Aorta (tissue), 5 donors: ENCODE data around the gene TBC1D16. TPM values are rescaled to one million over a fixed set of nuclear protein-coding genes. Genes with fewer than 3 reads are reported as not detected.
"Not testable (repeated sequence)": the region's sequence is repeated elsewhere in the genome, so short reads cannot be mapped to it uniquely, and the experiment has no call there.

Experiments
- ATAC-seq: fragments of 200-7000 bp; cut with Tn5 transposase; one replicate; pipeline ENCODE4 v1.9.1; 2022; ENCODE audit warnings: moderate library complexity; ENCODE audit not compliant: low FRiP score
- DNase-seq, 2 donors: peaks; one replicate each; pipeline ENCODE4 v3.0.0-alpha.2; 2020
- H3K27ac ChIP-seq, 2 donors: one replicate each; pipeline ENCODE4 v1.5.1; 2013; ENCODE audit warnings: low read length in 2 of 2, mild to moderate bottlenecking in 2 of 2, moderate library complexity in 2 of 2, control low read depth in 1 of 2, inconsistent platforms in 1 of 2, low read depth in 1 of 2
- H3K27me3 ChIP-seq, 2 donors: one replicate each; pipeline ENCODE4 v1.6.1; 2013; ENCODE audit warnings: control low read depth in 1 of 2, low read length in 1 of 2, mild to moderate bottlenecking in 1 of 2, moderate library complexity in 1 of 2; ENCODE audit not compliant: insufficient read depth in 2 of 2, control insufficient read depth in 1 of 2
- H3K36me3 ChIP-seq, 2 donors: one replicate each; pipeline ENCODE4 v1.6.1; 2013; ENCODE audit warnings: control low read depth in 1 of 2, low read length in 1 of 2, mild to moderate bottlenecking in 1 of 2; ENCODE audit not compliant: insufficient read depth in 2 of 2, control insufficient read depth in 1 of 2
- H3K4me1 ChIP-seq, 2 donors: one replicate each; pipeline ENCODE4 v1.6.1; 2013; ENCODE audit warnings: low read length in 2 of 2, control low read depth in 1 of 2, mild to moderate bottlenecking in 1 of 2, moderate library complexity in 1 of 2; ENCODE audit not compliant: insufficient read depth in 2 of 2, control insufficient read depth in 1 of 2
- H3K4me3 ChIP-seq, 2 donors: one replicate each; pipeline ENCODE4 v1.5.1; 2013; ENCODE audit warnings: low read length in 2 of 2, control low read depth in 1 of 2, mild to moderate bottlenecking in 1 of 2
- H3K9me3 ChIP-seq: one replicate; pipeline ENCODE4 v1.6.1; 2013; ENCODE audit warnings: mild to moderate bottlenecking, low read length; ENCODE audit not compliant: control insufficient read depth
- WGBS, 2 donors: extraction: QIAGEN DNeasy Blood & Tissue Kit; methylation state at CpG; one replicate each; pipeline ENCODE4 v1.1.7; 2013; 5-methylcytosine and 5-hydroxymethylcytosine counted together
- intact Hi-C, 2 donors: fragments of 100-400 bp; cut with DNase I; formaldehyde crosslinking; loops; one replicate each; pipeline versions ENCODE4 v1.14.2 to v1.15.0; 2022
- polyA plus RNA-seq, 2 donors: library from polyadenylated mRNA; stranded (reverse); fragments of 200-250 nt; gene quantifications; one replicate each; pipeline ENCODE4 v1.2.3, GENCODE V29; 2013
- total RNA-seq, 2 donors: library from RNA; stranded (reverse); fragmentation: NEBNext Ultra II Directional; extraction: Animal tissue kit (Norgen Biotek cat#: 25700); gene quantifications; one replicate each; pipeline ENCODE4 v1.2.1, GENCODE V29; 2021
- donor health status: healthy with polysubstance abuse.
- donor health status: Bipolar disorder and iron deficiency.
- donor health status: DM: no; HTN: no; CAD: no.
- donor health status: DM: no; HTN: no; CAD: no.
- donor health status: DM: yes; HTN: yes; CAD: no.

Gene TBC1D16
- total and polyA plus RNA-seq, 4 donors, result 6.4 to 43.6 (median 27.7) TPM

DNA sequence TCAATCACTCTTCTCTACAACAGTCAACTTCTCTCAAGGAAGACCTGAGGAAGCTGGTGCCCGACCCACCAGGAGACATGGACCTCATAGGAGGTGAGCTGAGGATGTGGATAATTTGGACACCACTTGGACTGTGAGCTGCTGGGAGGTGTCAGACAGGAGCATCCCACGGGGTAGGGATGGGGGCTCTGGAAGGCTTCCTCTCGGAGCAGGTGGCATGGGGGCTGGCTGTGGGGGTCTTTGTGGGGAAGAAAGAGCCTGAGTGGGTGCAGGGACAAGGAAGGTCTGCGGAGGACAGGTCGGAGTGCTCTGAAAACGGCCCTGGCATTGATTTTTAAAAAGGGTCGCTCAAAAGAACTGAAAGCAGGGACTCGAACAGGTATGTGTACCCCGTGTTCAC lies 64.0 kb downstream of the TBC1D16 start:
- peak in 1 of 2 donors; percentile 41 for DNase-seq
- no peak for ATAC-seq
- intact Hi-C loops, result no loop called here
- no peak overlapping the region for H3K27ac ChIP-seq
- WGBS, 2 donors, result 96 to 97% methylated on average over 9 of the region's 9 CpGs
- H3K9me3 ChIP-seq, result no peaks in the 10 kb centered on the region
- no peaks in the 10 kb centered on the region for H3K27me3 ChIP-seq
- H3K36me3 ChIP-seq, result no peaks in the 10 kb centered on the region
- no peaks in the 10 kb centered on the region for H3K4me1 ChIP-seq
- H3K4me3 ChIP-seq, result no peak overlapping the region

- no peak overlapping the region for H3K4me3 ChIP-seq
- no peaks in the 10 kb centered on the region for H3K27me3 ChIP-seq
- ATAC-seq (no peak), DNase-seq (peak in 1 of 2 donors; percentile 56)
- WGBS, 2 donors, result 70 to 74% methylated on average over 10 of the region's 10 CpGs
- H3K9me3 ChIP-seq, result no peaks in the 10 kb centered on the region
- H3K4me1 ChIP-seq, result no peaks in the 10 kb centered on the region
- H3K27ac ChIP-seq, result no peak overlapping the region
- H3K36me3 ChIP-seq, result no peaks in the 10 kb centered on the region
- intact Hi-C loops, result no loop called here
These were observed 65.0 kb downstream of the TBC1D16 start for GRCh38 chr17:79970576-79971068.

GRCh38 chr17:79969906-79970305 lies 65.8 kb downstream of the TBC1D16 start:
- no peak overlapping the region for H3K4me3 ChIP-seq
- DNase-seq (no peak), ATAC-seq (no peak)
- no peaks in the 10 kb centered on the region for H3K27me3 ChIP-seq
- no peaks in the 10 kb centered on the region for H3K9me3 ChIP-seq
- no peak overlapping the region for H3K27ac ChIP-seq
- H3K36me3 ChIP-seq, result no peaks in the 10 kb centered on the region
- H3K4me1 ChIP-seq, result no peaks in the 10 kb centered on the region
- WGBS, 2 donors, result 93% methylated on average over 7 of the region's 7 CpGs
- intact Hi-C loops, result no loop called here

GRCh38 chr17:79968116-79968515 lies 67.6 kb downstream of the TBC1D16 start:
- DNase-seq, result peak in 1 of 2 donors; percentile 36
- Histone ChIP-seq H3K9me3 (no peaks in the 10 kb centered on the region), H3K27ac (no peak overlapping the region), H3K4me1 (no peaks in the 10 kb centered on the region), H3K36me3 (no peaks in the 10 kb centered on the region), H3K27me3 (no peaks in the 10 kb centered on the region), H3K4me3 (no peak overlapping the region)
- no peak for ATAC-seq
- intact Hi-C loops, result no loop called here
- WGBS, 2 donors, result 98% methylated on average over 5 of the region's 5 CpGs

DNA sequence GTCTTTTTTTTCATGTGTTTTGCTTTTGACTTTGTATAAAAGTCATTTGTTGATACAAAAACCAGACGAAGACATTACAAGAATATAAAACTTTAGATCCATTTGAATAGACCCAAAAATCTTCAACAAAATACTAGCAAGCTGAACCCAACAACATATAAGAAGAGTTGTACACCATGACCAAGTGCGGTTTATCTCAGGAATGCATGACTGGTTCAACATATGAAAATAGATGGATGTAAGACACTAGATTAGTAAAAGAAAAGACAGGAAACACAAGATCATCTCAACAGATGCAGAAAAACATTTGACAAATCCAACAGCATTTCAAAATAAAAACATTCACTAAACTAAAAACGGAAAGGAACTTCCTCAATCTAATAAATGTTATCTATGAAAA lies 69.0 kb downstream of the TBC1D16 start:
- DNase-seq (no peak), ATAC-seq (no peak)
- intact Hi-C loops, result no loop called here
- Histone ChIP-seq H3K27ac (no peak overlapping the region), H3K9me3 (no peaks in the 10 kb centered on the region), H3K27me3 (no peaks in the 10 kb centered on the region), H3K4me3 (no peak overlapping the region), H3K36me3 (no peaks in the 10 kb centered on the region), H3K4me1 (no peaks in the 10 kb centered on the region)
- WGBS, 2 donors, result 88 to 90% methylated on average over 3 of the region's 3 CpGs

DNA sequence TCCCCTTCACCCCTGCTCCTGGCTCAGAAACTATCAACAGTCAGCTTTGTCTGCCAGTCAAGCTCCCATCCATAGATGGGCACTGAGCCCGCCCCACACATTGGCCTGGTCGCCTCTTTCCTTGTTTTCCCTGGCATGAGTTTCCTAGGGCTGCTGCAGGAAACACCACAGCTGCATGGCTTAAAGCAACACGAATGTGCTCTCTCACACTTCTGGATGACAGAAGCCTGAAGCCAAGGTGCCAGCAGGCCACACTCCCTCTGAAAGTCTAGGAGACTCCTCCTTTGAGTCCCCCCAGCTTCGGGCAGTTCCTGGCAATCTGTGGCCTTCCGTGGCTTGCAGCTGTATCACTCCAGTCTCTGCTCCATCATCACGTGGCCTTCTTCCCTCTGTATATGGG lies 69.9 kb downstream of the TBC1D16 start:
- H3K9me3 ChIP-seq, result no peaks in the 10 kb centered on the region
- H3K36me3 ChIP-seq, result no peaks in the 10 kb centered on the region
- no peaks in the 10 kb centered on the region for H3K4me1 ChIP-seq
- WGBS, 2 donors, result 1 to 7% methylated on average over 6 of the region's 6 CpGs
- peak in 1 of 2 donors; percentile 78 for DNase-seq
- H3K4me3 ChIP-seq, result no peak overlapping the region
- intact Hi-C loops, result no loop called here
- H3K27me3 ChIP-seq, result no peaks in the 10 kb centered on the region
- peak; percentile 63 for ATAC-seq
- no peak overlapping the region for H3K27ac ChIP-seq

GRCh38 chr17:79962467-79962866 lies 73.2 kb downstream of the TBC1D16 start:
- WGBS, 2 donors, result 94 to 97% methylated on average over 6 of the region's 6 CpGs
- H3K4me1 ChIP-seq, result not testable (repeated sequence)
- DNase-seq, result peak; percentile 7 to 25

DNA sequence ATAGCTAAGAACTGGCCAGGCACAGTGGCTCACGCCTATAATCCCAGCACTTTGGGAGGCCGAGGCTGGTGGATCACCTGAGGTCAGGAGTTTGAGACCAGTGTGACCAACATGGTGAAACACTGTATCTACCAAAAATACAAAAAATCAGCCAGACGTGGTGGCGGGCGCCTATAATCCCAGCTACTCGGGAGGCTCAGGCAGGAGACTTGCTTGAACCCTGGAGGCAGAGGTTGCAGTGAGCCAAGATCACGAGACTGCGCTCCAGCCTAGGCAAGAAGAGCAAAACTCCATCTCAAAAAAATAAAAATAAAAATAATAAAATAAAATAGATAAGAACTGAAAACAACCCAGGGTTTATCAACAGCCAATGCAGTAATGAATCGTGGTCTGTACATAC lies 74.1 kb downstream of the TBC1D16 start:
- ATAC-seq, H3K27me3 ChIP-seq, H3K36me3 ChIP-seq, H3K9me3 ChIP-seq, H3K27ac ChIP-seq, H3K4me3 ChIP-seq, intact Hi-C loops, H3K4me1 ChIP-seq: not testable (repeated sequence)
- DNase-seq, result peak; percentile 9 to 12
- WGBS, 2 donors, result 99% methylated on average over 9 of the region's 9 CpGs

More at GRCh38 chr17:79962467-79962866, 73.2 kb downstream of the TBC1D16 start:
- intact Hi-C loops, ATAC-seq, H3K36me3 ChIP-seq, H3K4me3 ChIP-seq, H3K27ac ChIP-seq, H3K9me3 ChIP-seq, H3K27me3 ChIP-seq: not testable (repeated sequence)

- Histone ChIP-seq H3K9me3 (no peaks in the 10 kb centered on the region), H3K4me1 (no peaks in the 10 kb centered on the region), H3K27me3 (no peaks in the 10 kb centered on the region), H3K4me3 (no peak overlapping the region), H3K27ac (no peak overlapping the region), H3K36me3 (no peaks in the 10 kb centered on the region)
- WGBS, 2 donors, result 88 to 89% methylated on average over 9 of the region's 9 CpGs
- DNase-seq (no peak), ATAC-seq (no peak)
- intact Hi-C loops, result no loop called here
These were observed 74.7 kb downstream of the TBC1D16 start for GRCh38 chr17:79960788-79961522.
